IMR-90 (cell line): Measurements from ENCODE around the gene GSK3B.

Source experiments
- BHLHE40 ChIP-seq: fragments of 150-350 bp; IDR thresholded peaks from 2 replicates; pipeline ENCODE4 v1.6.1; 2016; ENCODE audit warnings: mild to moderate bottlenecking, low read depth, low read length
- CEBPB ChIP-seq: IDR thresholded peaks from 2 replicates; pipeline ENCODE4 v1.6.1; 2012; ENCODE audit warnings: low read depth, low read length, improper control_type of control experiment
- CHD1 ChIP-seq: IDR thresholded peaks from 2 replicates; pipeline ENCODE4 v1.6.1; 2012; ENCODE audit warnings: low read depth, low read length, improper control_type of control experiment
- FOS ChIP-seq: fragments of 150-350 bp; IDR thresholded peaks from 2 replicates; pipeline ENCODE4 v1.6.1; 2016; ENCODE audit warnings: low read depth, low read length
- MAFK ChIP-seq: IDR thresholded peaks from 2 replicates; pipeline ENCODE4 v1.6.1; 2012; ENCODE audit warnings: low read depth, low read length, improper control_type of control experiment
- MAZ ChIP-seq: IDR thresholded peaks from 2 replicates; pipeline ENCODE4 v1.6.1; 2012; ENCODE audit warnings: low read depth, mild to moderate bottlenecking, low read length, improper control_type of control experiment, moderate library complexity, borderline replicate concordance
- MXI1 ChIP-seq: IDR thresholded peaks from 2 replicates; pipeline ENCODE4 v1.6.1; 2012; ENCODE audit warnings: low read depth, mild to moderate bottlenecking, low read length, moderate library complexity, borderline replicate concordance
- POLR2A ChIP-seq: IDR thresholded peaks from 2 replicates; pipeline ENCODE4 v1.6.1; 2012; ENCODE audit warnings: mild to moderate bottlenecking, low read depth, low read length
- RAD21 ChIP-seq: IDR thresholded peaks from 2 replicates; pipeline ENCODE4 v1.6.1; 2012; ENCODE audit warnings: low read length, improper control_type of control experiment
- RCOR1 ChIP-seq: IDR thresholded peaks from 2 replicates; pipeline ENCODE4 v1.6.1; 2012; ENCODE audit warnings: mild to moderate bottlenecking, low read length, improper control_type of control experiment; ENCODE audit not compliant: insufficient replicate concordance
- RFX5 ChIP-seq: IDR thresholded peaks from 2 replicates; pipeline ENCODE4 v1.8.0; 2012; ENCODE audit warnings: low read depth, mild to moderate bottlenecking, low read length, moderate library complexity
- SMC3 ChIP-seq: fragments of 150-350 bp; IDR thresholded peaks from 2 replicates; pipeline ENCODE4 v1.6.1; 2016; ENCODE audit warnings: low read depth, mild to moderate bottlenecking, antibody characterized with exemption, low read length, moderate library complexity
- TF ChIP-seq, protein P1 (sequence below): conservative IDR thresholded peaks from 2 replicates; pipeline ENCODE4 v1.5.1; 2012; ENCODE audit warnings: mild to moderate bottlenecking, low read depth, low read length, improper control_type of control experiment
- TF ChIP-seq, protein P2 (sequence below): fragments of 150-350 bp; IDR thresholded peaks from 2 replicates; pipeline ENCODE4 v1.6.1; 2016; ENCODE audit warnings: low read depth, mild to moderate bottlenecking, low read length, moderate library complexity, borderline replicate concordance

DNA sequence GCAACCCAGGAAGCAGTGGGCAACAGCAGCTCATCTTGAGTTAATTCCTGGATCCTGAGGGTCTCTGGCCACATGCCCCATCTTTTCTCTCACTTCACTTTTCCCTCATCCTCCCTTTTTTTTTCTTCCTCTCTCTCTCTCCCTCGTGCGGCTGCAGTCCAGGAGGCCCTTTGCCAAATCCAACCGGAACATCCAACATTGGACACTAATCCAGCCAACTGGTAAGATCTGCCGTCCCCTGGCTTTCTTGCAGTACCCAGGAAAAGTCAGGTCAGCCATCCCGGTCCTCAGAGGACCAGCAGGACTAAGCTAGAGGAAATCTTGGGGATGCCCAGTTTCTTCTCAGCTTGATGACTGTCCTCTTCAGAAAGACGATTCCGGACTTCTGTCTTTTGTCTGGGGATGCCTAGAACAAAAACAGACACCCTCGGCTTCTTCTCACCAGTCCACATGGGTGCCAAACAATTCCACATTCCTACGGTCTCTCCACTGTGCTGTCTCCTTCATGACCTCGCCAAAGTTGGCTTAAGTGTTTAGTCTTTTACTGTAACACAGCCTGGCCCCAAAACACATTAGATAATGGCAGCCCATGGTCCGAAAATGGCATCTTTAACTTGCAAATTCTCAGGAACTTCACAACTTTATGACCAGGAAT is 115.6 kb downstream of the GSK3B start:
- TF ChIP-seq, protein P1, sequence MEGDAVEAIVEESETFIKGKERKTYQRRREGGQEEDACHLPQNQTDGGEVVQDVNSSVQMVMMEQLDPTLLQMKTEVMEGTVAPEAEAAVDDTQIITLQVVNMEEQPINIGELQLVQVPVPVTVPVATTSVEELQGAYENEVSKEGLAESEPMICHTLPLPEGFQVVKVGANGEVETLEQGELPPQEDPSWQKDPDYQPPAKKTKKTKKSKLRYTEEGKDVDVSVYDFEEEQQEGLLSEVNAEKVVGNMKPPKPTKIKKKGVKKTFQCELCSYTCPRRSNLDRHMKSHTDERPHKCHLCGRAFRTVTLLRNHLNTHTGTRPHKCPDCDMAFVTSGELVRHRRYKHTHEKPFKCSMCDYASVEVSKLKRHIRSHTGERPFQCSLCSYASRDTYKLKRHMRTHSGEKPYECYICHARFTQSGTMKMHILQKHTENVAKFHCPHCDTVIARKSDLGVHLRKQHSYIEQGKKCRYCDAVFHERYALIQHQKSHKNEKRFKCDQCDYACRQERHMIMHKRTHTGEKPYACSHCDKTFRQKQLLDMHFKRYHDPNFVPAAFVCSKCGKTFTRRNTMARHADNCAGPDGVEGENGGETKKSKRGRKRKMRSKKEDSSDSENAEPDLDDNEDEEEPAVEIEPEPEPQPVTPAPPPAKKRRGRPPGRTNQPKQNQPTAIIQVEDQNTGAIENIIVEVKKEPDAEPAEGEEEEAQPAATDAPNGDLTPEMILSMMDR, result no peak
- TF ChIP-seq RAD21 (no peak), POLR2A (no peak), MAFK (no peak), FOS (no peak), MXI1 (no peak), BHLHE40 (no peak), MAZ (no peak), RFX5 (no peak), SMC3 (no peak), CHD1 (no peak), CEBPB (no peak), RCOR1 (no peak)
- TF ChIP-seq, protein P2, sequence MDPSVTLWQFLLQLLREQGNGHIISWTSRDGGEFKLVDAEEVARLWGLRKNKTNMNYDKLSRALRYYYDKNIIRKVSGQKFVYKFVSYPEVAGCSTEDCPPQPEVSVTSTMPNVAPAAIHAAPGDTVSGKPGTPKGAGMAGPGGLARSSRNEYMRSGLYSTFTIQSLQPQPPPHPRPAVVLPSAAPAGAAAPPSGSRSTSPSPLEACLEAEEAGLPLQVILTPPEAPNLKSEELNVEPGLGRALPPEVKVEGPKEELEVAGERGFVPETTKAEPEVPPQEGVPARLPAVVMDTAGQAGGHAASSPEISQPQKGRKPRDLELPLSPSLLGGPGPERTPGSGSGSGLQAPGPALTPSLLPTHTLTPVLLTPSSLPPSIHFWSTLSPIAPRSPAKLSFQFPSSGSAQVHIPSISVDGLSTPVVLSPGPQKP, result no peak
